DND-41 (cell line): ENCODE data around the gene HERC5.

ENCODE experiments used
- ATAC-seq: fragments of 200-7000 bp; cut with Tn5 transposase; 3 replicates; pipeline ENCODE4 v1.9.1; 2021; ENCODE audit warnings: low read depth; ENCODE audit not compliant: insufficient read depth
- DNase-seq: peaks from one replicate; pipeline ENCODE4 v3.0.0-alpha.2; 2020
- H2AFZ ChIP-seq: 2 replicates; pipeline ENCODE4 v1.6.0; 2012; ENCODE audit warnings: low read depth, low read length
- H3K27ac ChIP-seq: 2 replicates; pipeline ENCODE4 v1.5.1; 2012; ENCODE audit warnings: low read length, inconsistent platforms
- H3K27me3 ChIP-seq: fragments of 200-600 bp; sonication (generic); 2 replicates; pipeline ENCODE4 v1.6.0; 2012; ENCODE audit warnings: low read length, mild to moderate bottlenecking, inconsistent platforms; ENCODE audit not compliant: insufficient read depth, poor library complexity
- H3K36me3 ChIP-seq: 2 replicates; pipeline ENCODE4 v1.5.1; 2012; ENCODE audit warnings: low read length, inconsistent platforms; ENCODE audit not compliant: insufficient read depth
- H3K4me1 ChIP-seq: 2 replicates; pipeline ENCODE4 v1.5.1; 2012; ENCODE audit warnings: mild to moderate bottlenecking, low read length; ENCODE audit not compliant: insufficient read depth
- H3K4me2 ChIP-seq: 2 replicates; pipeline ENCODE4 v1.6.0; 2012; ENCODE audit warnings: mild to moderate bottlenecking, moderate library complexity, low read length, inconsistent platforms; ENCODE audit not compliant: insufficient read depth
- H3K4me3 ChIP-seq, 2 experiments: fragments of 200-600 bp in 1 of 2; shearing (Covaris generic) in 1 of 2; 2 replicates each; pipeline ENCODE4 v1.5.1; 2012 to 2016; ENCODE audit warnings: inconsistent platforms in 2 of 2, low read length in 2 of 2, mild to moderate bottlenecking in 2 of 2, low read depth in 1 of 2, moderate library complexity in 1 of 2
- H3K79me2 ChIP-seq: 2 replicates; pipeline ENCODE4 v1.6.0; 2012; ENCODE audit warnings: low read length, inconsistent platforms; ENCODE audit not compliant: insufficient read depth
- H3K9ac ChIP-seq: 2 replicates; pipeline ENCODE4 v1.6.0; 2012; ENCODE audit warnings: low read depth, mild to moderate bottlenecking, inconsistent platforms, low read length, moderate library complexity
- H3K9me3 ChIP-seq: 2 replicates; pipeline ENCODE4 v1.5.1; 2012; ENCODE audit warnings: low read length, moderate library complexity, mild to moderate bottlenecking, inconsistent platforms; ENCODE audit not compliant: insufficient read depth, severe bottlenecking
- H4K20me1 ChIP-seq: 2 replicates; pipeline ENCODE4 v1.6.0; 2012; ENCODE audit warnings: low read length; ENCODE audit not compliant: insufficient read depth
- EZH2 ChIP-seq: IDR thresholded peaks from 3 replicates; pipeline ENCODE4 v1.6.1; 2012; ENCODE audit warnings: borderline replicate concordance, low read depth, mild to moderate bottlenecking, moderate library complexity, low read length, inconsistent platforms; ENCODE audit not compliant: severe bottlenecking
- TF ChIP-seq, protein P1 (sequence below): IDR thresholded peaks from 2 replicates; pipeline ENCODE4 v1.5.1; 2012; ENCODE audit warnings: borderline replicate concordance, low read length, moderate library complexity, mild to moderate bottlenecking; ENCODE audit not compliant: poor library complexity, severe bottlenecking; ENCODE audit errors: extremely low read depth

Gene HERC5

GRCh38 chr4:88451205-88451604, 5.7 kb upstream of the HERC5 start:
- Histone ChIP-seq H4K20me1 (no peaks in the 10 kb centered on the region), H3K4me1 (peaks cover 14% of the 10 kb centered on the region; the same call in 1 of the 2 replicates), H3K36me3 (no peaks in the 10 kb centered on the region), H3K9me3 (no peaks in the 10 kb centered on the region), H3K9ac (no peak overlapping the region), H3K27me3 (no peaks in the 10 kb centered on the region), H3K4me3 (no peak overlapping the region), H3K79me2 (no peaks in the 10 kb centered on the region), H2AFZ (no peak overlapping the region), H3K4me2 (no peak overlapping the region), H3K27ac (no peak overlapping the region)
- ATAC-seq (no peak), DNase-seq (no peak)
- no peak for TF ChIP-seq EZH2
- TF ChIP-seq, protein P1, sequence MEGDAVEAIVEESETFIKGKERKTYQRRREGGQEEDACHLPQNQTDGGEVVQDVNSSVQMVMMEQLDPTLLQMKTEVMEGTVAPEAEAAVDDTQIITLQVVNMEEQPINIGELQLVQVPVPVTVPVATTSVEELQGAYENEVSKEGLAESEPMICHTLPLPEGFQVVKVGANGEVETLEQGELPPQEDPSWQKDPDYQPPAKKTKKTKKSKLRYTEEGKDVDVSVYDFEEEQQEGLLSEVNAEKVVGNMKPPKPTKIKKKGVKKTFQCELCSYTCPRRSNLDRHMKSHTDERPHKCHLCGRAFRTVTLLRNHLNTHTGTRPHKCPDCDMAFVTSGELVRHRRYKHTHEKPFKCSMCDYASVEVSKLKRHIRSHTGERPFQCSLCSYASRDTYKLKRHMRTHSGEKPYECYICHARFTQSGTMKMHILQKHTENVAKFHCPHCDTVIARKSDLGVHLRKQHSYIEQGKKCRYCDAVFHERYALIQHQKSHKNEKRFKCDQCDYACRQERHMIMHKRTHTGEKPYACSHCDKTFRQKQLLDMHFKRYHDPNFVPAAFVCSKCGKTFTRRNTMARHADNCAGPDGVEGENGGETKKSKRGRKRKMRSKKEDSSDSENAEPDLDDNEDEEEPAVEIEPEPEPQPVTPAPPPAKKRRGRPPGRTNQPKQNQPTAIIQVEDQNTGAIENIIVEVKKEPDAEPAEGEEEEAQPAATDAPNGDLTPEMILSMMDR: no peak

DNA sequence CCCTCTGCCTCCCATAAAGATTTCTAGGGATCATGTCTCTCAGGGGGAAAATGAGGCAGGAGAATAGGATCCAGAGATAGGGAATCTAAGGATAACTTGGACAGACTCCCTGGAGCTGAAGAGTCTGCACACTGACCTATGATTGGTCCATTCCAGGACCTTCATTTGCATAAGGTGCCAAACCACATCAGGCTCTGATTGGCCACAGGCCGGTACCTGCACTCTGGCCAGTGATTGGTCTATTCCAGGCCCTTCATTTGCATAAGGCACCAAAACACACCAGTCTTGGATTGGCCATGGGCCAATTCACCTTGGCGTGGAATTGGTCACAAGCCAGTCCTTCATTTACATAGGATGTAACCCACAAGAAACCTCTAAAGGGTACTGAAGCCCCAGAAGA, 4.0 kb upstream of the HERC5 start:
- no peaks in the 10 kb centered on the region for H3K27me3 ChIP-seq
- peaks cover 20% of the 10 kb centered on the region; the same call in 1 of the 2 replicates for H3K4me1 ChIP-seq
- H3K4me2 ChIP-seq: no peak overlapping the region
- ATAC-seq (no peak), DNase-seq (no peak)
- H3K4me3 ChIP-seq: no peak overlapping the region
- H3K27ac ChIP-seq: no peak overlapping the region
- no peaks in the 10 kb centered on the region for H4K20me1 ChIP-seq
- no peaks in the 10 kb centered on the region for H3K9me3 ChIP-seq
- no peaks in the 10 kb centered on the region for H3K79me2 ChIP-seq
- H3K36me3 ChIP-seq: no peaks in the 10 kb centered on the region
- TF ChIP-seq, protein P1: no peak
- no peak for TF ChIP-seq EZH2
- no peak overlapping the region for H2AFZ ChIP-seq
- no peak overlapping the region for H3K9ac ChIP-seq

DNA sequence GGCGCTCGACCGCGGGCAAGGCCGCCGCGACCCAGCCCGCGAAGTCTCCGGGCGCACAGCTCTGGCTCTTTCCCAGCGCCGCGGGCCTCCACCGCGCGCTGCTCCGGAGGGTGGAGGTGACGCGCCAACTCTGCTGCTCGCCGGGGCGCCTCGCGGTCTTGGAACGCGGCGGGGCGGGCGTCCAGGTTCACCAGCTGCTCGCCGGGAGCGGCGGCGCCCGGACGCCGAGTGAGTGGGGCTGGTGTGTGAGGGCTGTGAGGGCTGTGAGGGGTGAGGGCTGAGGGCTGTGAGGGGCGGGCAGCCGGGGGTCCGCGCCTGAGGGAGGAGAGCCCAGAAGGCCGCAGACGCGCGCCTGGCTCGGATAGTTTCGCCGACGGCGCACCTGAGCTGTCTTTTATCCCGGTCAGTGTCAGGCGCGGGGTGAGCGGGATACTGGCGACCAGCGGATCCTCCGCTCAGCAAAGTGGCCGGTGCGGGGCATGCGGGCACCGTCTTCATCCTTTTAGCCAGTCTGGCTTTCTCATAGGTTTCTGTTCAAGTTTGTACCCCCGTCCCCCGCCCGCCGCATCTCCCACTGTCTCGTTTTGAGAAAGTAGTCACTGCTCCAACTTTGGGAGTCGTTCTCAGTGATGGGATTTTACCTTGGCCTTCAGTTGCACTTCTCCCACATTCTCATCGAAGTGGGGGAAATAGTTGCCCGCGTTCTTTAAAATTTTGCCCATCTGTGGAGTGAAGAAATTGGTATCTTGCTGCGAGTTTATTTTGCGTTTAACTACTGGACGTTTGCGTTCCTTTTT, 586 bp downstream of the HERC5 start:
- Histone ChIP-seq H3K4me3 (peak overlapping the region; percentile 46 to 66), H2AFZ (peak overlapping the region; percentile 92), H3K36me3 (no peaks in the 10 kb centered on the region; the same call in 1 of the 2 replicates), H3K9me3 (no peaks in the 10 kb centered on the region), H3K79me2 (no peaks in the 10 kb centered on the region), H3K9ac (peak overlapping the region; percentile 59), H3K4me1 (peaks cover 30% of the 10 kb centered on the region; the same call in 1 of the 2 replicates), H3K27ac (peak overlapping the region; percentile 35; the same call in 1 of the 2 replicates), H4K20me1 (no peaks in the 10 kb centered on the region), H3K4me2 (peak overlapping the region; percentile 73), H3K27me3 (no peaks in the 10 kb centered on the region)
- DNase-seq: peak; percentile 43
- peak; percentile 72 for ATAC-seq
- no peak for TF ChIP-seq EZH2
- TF ChIP-seq, protein P1: no peak
